GM18511 (cell line): ENCODE results near the gene TBC1D10A.
"Not testable (repeated sequence)": the region's sequence is repeated elsewhere in the genome, so short reads cannot be mapped to it uniquely, and the experiment has no call there.

ENCODE experiments used
- ATAC-seq: cut with Tn5 transposase; IDR thresholded peaks from one replicate; pipeline ENCODE4 v1.9.1; 2021; ENCODE audit warnings: mild to moderate bottlenecking, moderate library complexity; ENCODE audit not compliant: unreplicated experiment

TBC1D10A gene

DNA sequence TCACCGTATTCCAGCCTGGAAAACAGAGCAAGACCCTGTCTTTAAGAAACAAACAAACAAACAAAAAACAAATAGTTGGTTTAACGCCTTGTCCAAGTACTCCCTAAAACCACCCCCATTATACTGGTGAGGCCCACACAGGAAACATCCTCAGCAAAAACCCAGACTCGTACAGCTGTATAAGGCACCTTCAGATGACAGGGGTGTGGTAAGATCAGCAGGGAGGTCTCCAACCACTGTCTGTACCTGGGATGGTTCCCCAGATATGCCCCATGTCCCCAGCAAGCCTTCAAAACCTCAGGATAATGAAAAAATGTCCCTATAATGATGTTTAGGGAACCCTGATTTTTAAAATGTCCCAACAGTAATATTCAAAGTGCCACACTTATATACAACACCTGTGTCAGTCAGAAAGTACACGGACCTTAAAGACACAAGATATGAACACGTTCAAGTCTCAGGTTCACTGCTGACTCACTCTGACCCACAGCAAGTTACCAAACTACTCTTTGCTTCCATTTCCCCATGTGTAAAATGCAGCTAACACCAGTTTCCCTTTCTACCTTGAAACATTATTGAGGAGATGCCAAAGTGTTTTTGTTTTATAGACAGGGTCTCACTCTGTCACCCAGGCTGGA lies 20.6 kb upstream of the TBC1D10A start:
- ATAC-seq: no peak

DNA sequence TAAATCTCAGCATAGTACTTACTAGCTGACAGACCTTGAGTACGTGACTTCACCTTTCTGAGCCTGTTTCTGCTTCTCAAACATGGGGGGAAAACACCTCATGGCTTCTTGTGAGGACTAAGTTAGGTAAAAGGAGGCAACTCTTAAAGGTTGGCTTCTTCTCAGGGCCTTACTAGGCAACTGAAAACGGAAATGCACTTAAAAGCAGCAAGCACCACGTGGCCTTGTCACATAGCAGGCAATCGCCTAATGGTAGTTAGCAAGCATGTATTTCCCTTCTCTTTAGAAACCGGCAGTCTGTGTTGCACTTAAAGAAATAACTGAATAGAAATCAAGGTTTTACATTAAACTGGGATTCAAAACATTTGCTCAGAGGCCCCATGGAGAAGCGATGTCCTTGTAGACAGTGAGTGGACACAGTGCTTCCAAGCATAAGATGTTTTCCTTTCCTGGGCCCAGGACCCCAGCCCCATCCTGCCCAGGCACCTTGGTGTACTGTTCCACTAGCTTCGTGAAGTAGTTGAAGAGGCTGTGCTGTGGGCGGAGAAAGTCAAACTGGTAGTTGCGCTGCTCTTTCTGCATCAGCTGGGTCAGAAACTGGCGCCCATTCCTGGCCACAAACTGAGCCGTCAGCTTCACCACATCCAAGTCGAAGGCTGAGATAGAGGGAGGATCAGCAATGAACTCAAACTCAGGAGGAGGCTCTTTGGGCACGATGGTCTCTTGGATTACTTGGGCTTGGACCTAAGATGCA lies 17.9 kb upstream of the TBC1D10A start:
- ATAC-seq: no peak

DNA sequence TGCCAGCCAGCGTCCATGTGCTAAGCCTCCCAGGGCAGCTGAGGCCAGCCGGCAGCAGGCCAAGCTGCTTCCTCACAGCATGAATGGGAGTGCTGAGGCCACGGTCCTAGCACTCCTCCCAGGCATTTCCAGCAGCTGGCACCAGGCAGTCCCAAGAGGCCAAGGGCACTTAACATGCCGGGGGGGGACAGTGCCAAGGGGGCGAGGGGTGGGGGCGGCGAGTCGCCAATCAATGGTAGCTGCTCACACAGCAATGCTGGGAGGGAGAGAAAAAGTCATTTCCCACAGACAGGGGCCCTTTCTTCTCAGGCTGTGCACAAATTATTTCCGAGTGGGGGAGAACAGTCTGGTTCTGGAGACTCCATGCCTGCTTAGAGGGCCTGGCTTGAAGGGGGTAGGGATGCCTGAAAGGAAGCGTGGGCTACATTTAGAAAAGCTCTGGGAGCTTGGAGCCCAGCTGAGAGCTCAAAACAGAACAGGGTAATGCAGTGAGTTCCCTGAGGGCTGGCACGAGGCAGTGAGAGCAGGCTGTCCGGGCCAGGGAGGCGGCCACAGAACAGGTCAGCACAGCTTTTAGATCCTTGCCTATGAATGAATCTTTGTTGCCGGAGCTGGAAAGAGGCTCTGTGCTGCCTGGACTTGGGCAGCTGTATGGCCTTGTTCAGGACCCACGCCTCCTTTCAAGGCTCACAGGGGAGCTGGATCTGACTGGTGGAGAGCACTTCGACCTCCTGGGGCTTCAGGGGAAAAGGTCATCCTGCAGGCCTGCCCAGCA lies 14.4 kb upstream of the TBC1D10A start:
- ATAC-seq: no peak

- no peak for ATAC-seq
Measured at GRCh38 chr22:30338802-30339201, 12.1 kb upstream of the TBC1D10A start.

DNA sequence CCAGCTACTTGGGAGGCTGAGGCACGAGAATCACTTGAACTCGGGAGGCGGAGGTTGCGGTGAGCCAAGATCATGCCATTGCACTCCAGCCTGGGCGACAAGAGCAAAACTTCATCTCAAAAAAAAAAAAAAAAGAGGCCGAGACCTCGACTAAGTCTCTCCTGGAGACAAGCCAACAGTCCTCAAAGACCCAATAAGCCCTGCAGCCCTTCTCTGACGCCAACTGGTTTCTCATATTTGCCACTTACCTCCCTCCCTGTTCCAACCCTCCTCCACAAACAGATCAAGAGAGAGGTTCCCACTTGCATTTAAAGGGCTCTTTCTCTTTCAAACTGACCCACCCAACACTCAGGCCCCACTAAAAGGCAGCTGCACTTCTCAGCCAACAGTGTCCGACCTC lies 11.6 kb upstream of the TBC1D10A start:
- not testable (repeated sequence) for ATAC-seq

GRCh38 chr22:30337461-30337778 lies 10.7 kb upstream of the TBC1D10A start:
- no peak for ATAC-seq

GRCh38 chr22:30336752-30337460 lies 10.2 kb upstream of the TBC1D10A start:
- ATAC-seq: no peak

DNA sequence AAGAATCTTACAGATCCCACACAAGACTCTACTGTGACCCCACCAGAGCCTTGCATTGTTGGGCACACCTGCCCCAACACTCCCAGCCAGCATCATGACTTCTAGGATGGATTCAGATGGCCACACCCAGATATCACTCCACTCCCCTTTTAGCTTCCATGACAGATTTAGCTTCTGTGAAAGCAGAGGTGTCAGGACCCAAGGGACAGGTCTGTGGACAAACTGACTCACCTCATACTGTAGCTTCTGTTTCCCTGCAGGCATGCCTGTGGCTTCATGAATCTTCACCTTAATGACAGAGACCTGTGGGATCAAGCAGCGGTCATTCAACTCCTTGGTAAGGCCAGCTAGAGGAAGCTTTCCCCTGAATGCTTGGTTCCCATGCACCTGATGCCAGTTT lies 8.5 kb upstream of the TBC1D10A start:
- ATAC-seq: no peak

GRCh38 chr22:30334646-30335045 lies 7.9 kb upstream of the TBC1D10A start:
- no peak for ATAC-seq

- no peak for ATAC-seq
Measured at GRCh38 chr22:30333707-30334087, 7.0 kb upstream of the TBC1D10A start.

DNA sequence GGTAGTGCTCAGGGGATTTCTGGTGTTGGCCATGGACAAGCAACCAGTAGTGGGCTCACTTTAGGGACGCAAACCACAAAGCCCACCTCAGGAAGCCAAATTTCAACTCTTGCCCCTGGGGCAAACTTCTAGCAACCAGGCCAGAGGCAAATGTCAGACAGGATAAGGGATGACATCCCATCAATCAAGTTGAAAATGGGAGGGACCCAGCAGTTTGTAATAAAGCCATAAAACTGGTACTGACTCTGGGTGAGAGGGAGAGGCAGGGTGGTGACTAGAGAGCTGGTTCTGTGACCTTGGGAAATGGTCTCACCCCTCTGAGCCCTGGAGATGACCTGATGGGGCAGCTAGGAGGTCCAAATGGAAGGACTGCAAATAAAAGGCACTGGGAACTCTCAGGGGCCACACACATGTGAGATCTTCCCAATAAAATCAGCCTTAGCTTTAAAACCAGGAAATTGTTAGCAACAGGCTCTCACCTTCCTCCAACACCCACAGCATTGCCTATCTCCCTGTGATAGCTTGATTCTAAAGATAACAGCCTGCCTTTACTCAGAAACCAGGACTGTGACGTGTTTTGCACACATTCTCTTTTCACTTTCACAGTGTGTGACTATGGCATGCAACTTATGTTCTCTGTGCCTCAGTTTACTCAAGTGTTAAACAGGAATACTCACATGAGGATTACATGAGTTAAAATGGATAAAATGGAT lies 6.4 kb upstream of the TBC1D10A start:
- ATAC-seq: no peak

DNA sequence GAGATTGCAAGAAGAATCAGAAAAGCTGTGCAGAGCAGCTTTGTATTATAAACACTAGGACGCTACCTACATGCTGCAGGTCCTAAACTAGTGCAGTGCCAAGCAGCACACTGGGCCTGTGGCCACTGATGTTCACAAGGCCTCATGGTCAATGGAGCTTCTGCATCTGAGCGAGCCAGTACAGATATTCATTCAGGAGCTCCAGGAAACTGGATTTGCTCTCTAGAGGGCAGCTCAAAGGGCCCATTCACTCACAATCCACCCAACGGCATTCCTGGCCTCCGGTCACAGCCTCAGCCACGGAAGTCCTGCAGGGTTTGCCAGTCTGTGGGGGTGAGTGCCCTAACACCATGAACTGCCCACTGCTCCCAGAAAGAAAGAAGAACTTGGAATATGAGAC lies 5.8 kb upstream of the TBC1D10A start:
- no peak for ATAC-seq

- ATAC-seq: no peak
Measured at GRCh38 chr22:30328466-30329049, 1.8 kb upstream of the TBC1D10A start.

DNA sequence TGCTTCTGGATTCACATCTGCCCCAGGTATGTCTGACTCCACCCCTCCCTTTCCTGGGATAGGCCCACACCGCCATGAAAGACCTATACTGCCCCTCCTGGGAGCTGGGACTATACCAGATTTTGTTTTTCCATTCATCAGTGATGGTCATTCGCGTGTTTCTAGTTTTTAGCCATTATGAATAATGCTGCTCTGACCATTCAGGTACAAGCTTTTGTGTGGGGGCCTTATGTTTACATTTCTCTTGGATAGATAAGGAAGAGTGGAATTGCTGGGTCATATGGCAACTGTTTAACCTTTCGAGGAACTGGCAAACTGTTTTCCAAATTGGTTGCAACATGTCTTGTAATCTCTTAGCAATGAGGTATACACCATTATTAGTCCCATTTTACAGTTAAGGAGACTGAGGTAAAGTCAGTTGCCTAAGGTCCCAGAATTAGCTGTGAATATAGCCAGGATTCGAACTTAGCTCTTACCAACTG lies 1.2 kb upstream of the TBC1D10A start:
- no peak for ATAC-seq

- ATAC-seq: peak; percentile 39
Measured at GRCh38 chr22:30326255-30326705, 461 bp downstream of the TBC1D10A start.

- no peak for ATAC-seq
Measured at GRCh38 chr22:30325724-30326254, 952 bp downstream of the TBC1D10A start.

DNA sequence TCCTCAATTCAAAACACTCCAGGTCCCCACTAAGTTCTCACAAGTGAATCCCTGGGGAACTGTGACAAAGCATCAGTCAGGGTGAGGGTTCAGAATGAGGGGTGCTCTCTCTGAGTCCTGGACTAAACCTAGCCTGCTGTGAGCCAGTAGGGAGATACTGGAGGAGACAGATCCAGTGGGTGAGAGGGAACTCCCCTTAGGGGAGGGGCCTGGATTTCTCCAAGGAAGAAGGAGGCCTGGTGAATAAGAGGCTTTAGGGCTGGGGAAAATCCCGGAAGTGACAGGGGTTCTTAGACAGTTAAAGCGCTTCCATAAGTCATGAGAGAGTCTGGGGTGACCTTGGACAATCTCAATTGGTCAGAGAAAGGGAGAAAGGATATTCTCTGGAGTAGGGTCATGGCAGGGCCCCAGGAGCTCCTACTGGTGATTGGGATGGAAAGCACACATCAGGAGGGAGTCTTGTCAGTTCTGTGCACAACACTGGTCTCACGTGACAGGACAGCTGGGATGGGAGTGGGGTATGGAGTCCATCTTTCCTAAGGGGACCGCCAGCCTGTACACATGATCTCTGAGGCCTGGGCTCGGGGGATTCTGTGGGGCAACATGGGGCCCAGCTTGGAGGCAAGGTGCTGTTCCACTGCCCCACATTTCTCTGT lies 1.5 kb downstream of the TBC1D10A start:
- ATAC-seq: no peak

DNA sequence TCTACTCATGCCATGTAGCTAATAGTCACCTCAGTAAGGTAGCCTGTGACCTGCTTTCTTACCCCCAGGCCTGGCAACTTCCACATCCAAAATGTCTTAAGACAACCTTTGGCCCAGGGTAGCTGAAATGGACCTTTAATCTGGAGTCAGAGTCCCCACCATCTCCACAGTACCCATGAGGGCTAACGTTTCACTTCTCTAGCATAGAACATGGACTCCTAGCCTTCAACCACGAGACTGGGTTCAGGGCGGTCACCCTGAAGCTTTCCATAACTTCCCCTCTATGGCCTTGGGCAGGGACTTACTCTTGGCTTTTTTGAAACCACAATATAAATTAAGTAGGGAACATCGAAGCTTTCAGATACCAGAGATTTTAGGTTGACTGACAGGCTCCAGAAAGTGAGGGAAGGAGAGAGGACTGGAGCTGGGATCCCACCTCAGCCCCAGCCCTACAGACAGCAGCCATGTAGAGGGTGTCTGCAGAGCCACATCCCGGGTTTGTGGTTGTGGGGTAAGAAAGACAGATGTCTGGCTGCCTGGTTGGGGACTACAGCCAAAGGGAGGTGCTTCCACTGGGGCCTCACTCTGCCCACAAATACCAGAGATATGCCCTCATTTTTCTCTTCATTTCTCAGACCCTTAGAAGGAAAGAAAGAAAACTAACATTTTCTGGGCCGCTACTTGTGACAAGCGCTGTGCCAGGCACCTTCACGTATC lies 2.6 kb downstream of the TBC1D10A start:
- no peak for ATAC-seq

DNA sequence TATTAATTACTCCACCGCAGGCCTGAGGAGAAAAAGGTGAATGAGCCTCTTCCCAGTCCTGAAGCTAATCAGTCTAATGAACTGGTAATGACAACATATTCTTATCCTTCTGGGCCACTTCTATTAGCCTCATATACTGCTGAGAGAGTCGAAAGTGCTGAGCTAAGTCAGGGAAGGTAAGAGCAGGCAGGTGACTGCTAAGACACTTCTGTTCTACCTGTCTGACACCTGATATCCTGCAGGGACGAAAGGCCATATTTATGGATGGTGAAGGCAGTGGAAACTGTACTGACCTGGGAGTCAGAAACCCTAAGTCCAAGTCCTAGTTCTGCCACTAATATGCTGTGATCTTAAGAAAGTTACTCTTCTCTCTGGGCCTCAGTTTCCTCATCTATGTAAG lies 3.5 kb downstream of the TBC1D10A start:
- ATAC-seq: no peak
